Measurements from ENCODE around the gene BTD.
"Not testable (repeated sequence)": the region's sequence is repeated elsewhere in the genome, so short reads cannot be mapped to it uniquely, and the experiment has no call there.

The BTD gene

DNA sequence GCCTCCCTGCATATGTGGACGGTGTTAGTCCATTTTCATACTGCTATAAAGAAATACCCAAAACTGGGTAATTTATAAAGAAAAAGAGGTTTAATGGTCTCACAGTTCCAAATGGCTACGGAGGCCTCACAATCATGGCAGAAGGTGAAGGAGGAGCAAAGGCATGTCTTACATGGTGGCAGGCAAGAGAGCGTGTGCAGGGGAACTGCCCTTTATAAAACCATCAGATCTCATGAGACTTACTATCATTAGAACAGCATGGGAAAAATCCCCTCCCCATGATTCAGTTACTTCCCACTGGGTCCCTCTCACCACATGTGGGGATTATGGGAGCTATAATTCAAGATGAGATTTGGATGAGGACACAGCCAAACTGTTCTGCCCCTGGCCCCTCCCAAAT is 1.3 kb downstream of the BTD start:
- DNase-seq (ENCODE audit: low read depth in 2 of 2), result not testable (repeated sequence)

DNA sequence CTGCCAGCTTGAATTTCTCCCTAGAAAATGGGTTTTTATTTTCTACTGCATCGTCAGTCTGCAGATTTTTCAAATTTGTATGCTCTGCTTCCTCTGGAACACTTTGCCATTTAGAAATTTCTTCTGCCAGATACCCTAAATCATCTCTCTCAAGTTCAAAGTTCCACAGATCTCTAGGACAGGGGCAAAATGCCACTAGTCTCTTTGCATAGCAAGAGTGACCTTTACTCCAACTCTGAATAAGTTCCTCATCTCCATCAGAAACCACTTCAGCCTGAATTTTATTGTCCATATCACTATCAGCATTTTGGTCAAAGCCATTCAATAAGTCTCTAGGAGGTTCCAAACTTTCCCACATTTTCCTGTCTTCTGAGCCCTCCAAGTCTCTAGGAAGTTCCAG is 3.0 kb downstream of the BTD start:
- DNase-seq (ENCODE audit: low read depth in 2 of 2), result not testable (repeated sequence)

DNA sequence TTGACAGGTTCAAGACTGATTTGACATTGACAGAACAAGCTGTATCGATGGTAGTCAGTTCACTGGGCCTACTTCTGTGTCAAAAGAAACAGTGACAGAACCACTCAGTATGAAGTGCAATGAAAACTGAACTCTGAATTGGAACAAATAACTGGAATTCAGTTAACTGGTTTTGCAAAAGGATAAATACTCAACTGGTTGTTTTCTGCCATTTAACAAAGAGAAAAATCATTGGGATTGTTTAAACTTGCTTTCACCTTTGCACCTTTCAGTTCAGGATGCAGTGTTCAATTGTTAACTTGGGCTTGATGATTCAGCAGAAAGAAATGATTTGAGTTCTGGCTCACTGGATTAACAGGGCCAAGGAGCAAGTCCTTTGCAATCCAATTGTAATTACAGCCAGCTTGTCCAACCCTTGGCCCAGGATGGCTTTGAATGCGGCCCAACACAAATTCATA is 4.9 kb downstream of the BTD start:
- no peak for DNase-seq (ENCODE audit: low read depth in 2 of 2)

DNA sequence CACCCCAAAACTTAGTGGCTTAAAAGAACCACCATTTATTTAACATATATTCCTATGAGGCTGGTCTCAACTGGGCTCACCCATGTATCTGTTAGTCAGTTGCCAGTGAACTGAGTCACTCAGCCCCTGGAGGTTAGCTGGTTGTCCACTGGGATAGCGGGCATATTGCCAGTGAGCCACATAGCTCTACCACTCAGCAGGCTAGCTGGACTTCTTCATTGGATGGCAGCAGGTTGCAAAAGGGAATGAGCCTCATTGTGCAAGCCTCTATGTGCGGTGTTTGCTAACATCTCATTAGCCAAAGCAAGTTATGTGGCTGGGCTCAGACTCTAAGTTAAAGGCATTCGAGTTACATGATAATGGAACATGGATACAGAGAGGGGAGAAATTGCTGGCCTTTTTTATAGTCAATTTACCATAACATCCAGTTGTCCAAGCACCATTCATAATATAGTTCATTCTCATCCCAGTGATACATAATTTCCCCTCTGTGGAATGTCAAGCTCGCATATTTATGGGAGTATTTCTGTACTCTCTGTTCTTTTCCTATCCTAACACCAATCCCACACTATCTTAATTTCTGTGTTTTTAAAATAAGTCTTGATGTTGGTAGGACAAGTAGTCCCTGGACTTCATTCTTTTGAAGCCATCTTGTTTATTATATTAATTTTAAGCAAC is 8.7 kb downstream of the BTD start:
- no peak for DNase-seq (ENCODE audit: low read depth in 2 of 2)

DNA sequence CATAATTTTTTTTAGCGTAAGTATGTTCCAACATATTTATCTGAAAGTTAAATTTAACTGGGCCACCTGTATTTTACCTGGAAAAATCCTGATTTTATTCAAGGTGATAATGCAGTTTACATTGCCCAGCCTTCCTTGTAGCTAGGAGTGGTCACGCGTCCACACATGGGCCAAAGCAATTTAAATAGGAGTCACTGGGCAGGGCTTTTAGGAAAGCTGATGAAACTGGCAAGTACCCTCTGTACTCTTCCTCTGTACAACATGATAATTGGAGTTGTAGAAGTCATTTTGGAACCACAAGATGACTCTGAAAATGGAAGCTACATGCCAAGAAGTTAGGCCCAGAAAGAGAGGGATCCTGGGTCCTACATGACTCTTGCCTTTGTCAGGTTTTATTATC is 9.5 kb downstream of the BTD start:
- no peak for DNase-seq (ENCODE audit: low read depth in 2 of 2)

DNA sequence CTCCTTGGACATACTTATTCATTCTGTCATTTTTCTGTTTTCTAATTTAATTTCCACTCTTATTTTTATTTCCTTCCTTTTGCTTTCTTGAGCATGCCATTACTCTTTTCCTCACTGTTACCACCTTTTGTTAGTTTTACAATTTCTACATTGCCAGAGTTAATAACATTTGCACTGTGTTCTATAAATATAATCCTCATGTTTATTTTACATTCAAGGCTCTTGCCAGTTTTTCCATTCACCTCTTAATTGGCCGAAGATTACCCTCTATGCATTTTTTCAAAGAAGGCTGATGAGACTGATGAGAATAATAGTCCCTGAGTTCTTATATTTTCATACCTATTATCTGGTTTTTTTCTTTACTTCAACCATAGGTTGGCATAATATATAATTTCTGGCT is 10.5 kb downstream of the BTD start:
- no peak for DNase-seq (ENCODE audit: low read depth in 2 of 2)

DNA sequence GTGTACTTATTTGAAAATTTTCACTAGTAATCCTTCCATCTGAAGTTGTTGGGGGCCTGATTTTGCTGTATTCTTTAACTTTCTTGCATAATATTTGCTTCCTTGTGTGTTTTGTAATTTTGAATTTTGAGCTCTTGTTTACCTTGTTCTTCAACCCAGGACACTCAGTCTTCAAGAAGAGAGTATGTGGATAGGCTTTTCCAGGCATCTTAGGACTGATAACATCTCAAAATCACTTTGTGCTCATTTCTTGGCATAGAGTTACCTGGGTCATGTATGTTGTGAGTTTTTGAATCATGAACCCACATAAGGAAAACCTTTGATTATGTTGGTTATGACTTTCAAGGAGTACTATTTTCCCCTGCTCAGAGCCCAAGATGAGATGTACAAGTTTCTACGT is 13.4 kb downstream of the BTD start:
- no peak for DNase-seq (ENCODE audit: low read depth in 2 of 2)

DNA sequence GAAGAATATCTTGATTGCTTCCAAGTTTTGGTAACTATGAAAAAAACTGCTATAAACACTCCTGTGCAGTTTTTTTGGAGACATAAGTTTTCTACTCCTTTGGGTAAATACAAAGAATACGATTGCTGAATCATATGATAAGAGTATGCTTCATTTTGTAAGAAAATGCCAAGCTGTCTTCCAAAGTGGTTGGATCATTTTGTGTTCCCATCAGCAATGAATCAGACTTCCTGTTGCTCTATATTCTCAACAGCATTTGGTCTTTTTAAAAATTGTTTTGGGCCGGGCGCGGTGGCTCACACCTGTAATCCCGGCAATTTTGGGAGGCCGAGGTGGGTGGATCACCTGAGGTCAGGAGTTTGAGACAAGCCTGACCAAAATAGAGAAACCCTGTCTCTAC is 14.5 kb downstream of the BTD start:
- DNase-seq (ENCODE audit: low read depth in 2 of 2), result no peak

DNA sequence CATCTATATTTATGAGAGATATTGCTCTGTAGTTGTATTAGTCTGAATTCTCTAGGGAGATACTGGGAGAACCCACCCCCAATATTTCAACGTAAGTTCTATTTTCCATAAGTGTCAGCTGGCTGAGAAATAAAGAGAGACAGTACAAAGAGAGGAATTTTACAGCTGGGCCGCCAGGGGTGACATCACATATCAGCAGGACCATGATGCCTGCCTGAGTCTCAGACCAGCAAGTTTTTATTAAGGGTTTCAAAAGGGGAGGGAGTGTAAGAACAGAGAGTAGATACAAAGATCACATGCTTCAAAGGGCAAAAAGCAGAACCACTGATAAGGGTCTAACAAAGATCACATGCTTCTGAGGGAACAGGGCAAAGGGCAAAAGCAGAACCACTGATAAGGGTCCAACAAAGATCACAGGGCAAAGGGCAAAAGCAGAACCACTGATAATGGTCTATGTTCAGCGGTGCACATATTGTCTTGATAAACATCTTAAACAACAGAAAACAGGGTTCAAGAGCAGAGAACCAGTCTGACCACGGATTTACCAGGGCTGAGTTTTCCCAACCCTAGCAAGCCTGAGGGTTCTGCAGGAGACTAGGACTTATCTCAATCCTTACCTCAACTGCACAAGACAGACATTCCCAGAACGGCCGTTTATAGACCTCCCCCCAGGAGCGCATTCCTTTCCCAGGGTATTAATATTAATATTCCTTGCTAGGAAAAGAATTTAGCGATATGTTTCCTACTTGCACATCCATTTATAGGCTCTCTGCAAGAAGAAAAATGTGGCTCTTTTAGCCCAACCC is 18.3 kb downstream of the BTD start:
- DNase-seq (ENCODE audit: low read depth in 2 of 2), result not testable (repeated sequence)

DNA sequence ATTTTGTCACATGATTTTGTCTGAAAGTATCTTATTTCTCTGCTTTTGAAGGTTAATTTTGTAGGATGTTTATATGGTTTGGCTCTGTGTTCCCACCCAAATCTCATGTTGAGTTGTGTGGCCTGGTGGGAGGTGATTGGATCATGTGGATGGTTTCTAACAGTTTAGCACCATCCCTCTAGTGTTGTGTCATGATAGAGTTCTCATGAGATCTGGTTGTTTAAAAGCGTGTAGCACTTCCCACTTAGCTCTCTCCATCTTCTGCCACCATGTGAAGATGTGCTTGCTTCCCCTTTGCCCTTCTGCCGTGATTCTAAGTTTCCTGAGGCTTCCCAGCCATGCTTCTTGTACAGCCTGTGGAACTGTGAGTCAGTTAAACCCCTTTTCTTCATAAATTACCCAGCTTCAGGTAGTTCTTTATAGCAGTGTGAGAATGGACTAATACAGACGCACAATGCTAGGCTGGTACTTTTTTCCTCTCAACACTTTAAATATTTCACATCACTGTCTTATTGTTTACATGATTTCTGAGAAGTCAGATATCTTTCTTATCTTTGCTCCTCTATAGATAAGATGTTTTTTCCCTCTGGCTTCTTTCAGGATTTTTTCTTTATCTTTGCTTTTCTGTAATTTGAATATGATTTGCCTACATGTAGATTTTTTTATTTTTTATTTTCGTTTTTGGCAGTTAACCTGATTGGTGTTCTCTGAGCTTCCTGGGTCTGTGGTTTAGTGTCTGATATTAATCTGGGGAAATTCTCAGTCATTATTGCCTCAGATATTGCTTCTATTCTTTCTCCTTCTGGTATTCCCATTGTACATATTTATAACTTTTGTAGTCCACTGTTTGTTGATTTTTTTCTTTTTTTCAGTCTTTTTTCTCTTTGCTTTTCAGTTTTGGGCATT is 22.2 kb downstream of the BTD start:
- no peak for DNase-seq (ENCODE audit: low read depth in 2 of 2)

DNA sequence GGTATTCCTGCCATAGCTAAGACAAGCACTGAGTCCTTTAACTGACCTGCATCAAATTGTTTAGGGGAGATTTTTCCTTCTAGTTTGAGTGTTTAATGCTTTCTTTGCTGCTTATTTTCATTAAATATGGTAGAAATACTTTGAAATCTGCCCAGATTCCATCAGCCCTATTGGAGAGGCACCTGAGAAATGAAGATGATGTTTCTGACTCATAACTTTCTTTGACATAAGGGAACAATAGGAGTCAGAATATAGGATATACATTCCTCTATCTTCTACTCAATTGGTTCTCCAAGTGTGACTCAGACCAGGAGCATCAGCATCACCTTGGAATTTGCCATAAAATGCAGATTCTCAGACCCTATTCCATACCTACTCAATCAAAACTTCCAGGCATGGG is 27.4 kb downstream of the BTD start:
- no peak for DNase-seq (ENCODE audit: low read depth in 2 of 2)

DNA sequence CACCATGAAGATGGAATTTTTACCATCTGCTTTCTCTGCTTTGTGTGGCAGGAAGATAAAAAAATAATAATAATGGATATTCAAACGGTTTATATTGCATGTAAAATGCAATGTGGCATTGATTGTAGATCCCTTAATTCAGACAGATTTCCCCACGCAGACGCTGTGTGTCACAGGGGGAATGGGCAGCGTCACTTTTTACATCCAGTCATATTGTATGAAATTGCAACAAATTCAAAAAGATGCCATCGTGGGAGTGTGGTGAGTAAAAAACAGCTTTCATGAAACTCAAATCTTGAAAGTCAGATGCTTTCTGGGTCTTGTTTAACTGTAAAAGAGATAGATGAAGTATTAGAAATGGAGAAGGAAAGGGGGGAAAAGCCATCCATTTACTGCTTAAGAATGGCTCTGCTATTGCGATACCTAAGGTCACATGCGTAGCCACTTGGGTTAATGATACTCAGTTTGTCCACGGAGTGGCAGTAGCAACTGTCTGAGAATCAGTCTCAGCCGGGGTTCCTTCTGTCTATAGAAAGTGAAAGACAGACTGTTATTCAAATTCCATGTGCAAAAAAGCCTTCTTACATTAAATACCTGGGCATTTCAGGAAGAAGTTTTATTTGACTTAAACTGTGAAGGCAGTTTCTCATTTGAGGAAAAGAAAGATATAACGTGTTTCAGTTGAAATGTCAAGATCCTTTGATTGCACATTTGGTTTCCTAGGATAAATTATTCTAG is 28.5 kb downstream of the BTD start:
- peak; percentile 66 for DNase-seq (ENCODE audit: low read depth in 2 of 2)

DNA sequence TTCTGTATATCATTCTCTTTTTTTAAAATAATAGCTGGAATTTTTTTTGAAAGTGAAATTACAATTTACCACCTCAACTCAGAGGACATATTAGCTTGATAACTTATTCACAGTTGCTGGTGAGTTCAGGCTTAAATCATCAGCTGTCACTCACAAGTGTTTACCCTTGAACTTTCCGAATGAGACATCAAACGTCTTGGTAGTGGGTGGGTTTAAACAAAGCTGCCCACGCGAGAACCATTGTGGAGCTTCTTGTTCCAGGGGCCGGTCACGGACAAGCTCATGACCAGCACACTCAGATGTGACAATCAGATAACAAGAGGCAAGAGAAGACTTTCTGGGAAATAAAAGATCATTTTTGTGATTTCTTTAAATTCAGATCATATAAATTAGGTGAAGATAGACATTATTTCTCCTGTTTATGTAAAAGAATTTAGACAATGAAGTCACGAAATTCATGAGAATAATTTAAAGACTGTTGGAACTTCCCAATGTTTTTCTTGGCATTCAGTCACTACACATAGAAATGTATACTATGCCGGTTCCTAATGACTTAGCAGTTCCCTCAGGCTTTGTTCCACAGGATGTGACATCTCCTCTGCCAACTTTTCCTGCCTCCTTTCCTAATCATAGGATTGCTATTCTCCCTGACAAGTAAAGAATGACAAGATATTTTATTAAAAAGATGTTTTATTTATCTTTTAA is 29.3 kb downstream of the BTD start:
- DNase-seq (ENCODE audit: low read depth in 2 of 2), result peak; percentile 68 to 70

DNA sequence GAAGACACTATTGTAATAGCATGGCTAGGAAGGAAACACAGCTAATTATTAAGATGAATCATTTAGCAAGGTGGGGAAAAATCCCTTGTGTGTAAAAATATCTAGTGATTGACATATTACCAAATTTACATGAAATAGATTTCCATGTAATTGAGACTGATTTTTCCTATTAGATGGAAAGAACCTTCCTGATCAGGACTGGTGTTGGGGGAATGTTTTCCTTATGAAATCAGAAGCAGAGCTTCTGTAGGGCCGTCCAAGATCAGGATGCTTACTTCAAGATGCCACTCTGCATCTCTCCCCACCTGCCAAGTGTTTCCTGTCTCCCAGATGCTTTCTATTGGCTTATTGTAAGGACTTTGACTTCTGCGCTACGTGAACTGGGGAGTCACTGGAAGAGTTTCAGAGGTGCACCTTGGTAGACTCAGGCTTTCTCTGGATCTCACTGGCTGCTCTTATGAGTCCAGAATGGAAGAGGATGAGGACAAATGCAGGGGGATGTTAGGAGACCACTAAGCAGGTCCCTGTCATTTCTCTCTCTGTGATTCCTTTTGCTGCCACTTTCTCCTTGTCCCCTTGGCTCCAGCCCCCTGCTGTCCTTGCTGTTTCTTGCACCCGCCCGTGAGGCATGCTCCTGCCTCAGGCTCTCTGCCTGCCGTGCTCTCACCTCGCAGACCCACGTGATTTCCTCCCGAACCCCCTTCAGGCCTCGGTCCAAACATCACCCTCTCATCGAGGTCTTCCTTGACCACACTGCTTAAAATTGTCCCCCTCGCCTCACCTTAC is 30.1 kb downstream of the BTD start:
- DNase-seq (ENCODE audit: low read depth in 2 of 2), result no peak

DNA sequence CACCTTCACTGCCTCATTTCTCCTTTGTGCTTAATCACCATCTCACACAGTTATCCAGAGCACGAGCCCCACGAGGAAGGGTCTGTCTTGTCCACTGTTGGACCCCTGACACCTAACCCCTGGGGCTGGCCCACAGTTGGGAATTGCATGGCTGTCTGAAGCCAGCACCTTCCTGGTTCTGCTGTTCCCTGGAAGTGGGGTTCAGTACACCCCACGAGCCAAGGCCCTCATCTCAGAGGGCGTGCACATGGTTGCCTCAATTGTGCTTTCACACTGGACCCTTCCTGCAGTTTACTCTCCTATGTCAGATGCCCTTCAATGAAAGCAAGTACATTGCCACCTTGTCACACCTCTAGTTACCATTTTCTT is 30.7 kb downstream of the BTD start:
- DNase-seq (ENCODE audit: low read depth in 2 of 2), result no peak

DNA sequence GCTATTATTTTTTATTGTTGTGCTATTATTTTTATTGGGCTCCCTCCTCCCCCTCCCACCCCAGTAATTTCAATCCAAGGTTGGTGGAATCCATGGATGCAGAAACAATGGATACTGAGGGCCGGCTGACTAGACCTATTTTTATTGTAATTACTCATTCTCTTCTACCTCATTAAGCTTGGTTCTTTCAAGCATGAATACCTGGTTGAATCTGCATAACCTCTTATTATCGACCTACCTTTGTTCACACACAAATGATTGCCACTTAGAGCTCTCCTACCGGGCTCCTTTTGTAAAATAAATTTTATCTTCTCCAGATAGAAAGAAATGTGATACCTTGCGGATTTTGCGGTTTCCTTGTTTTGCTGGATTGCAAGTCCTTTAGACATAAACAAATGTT is 31.6 kb downstream of the BTD start:
- no peak for DNase-seq (ENCODE audit: low read depth in 2 of 2)

DNA sequence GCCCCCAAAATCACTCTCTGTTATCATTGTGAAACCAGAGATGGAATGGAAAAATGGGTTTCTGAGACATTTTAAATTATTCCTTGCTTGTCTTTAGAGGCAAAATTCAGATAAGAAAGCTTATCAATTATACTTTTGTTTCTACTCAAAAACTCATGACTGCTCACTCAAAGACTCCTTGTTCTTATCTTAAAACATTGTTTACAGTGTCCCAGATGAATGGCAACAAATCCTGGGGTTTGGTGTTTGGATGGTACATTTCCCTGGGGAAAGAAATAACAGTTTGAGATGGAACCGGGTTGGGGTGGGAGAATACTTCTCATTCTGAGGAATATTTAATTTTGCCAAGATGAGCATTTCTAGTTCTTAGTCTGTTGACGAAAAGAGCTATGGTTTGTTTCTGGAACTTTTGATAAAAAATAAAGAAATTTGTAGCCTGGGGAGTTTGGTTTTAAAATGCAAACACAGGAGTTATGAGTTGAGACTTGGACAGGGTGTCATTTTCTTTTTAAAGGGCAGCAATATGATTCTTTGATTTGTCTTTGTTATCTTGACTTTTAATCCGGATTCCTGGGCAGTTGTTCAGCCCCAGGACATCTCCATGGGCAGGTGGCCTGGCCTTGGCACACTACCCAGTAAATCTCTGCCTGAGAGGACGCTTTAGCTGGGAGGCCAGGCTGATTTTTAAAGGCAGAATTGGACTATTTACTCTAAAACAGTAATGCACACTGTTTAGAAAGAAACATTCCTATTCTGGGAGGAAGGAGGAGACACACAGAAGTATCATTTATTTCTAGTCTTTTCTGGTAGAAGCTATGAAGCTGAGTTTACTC is 32.4 kb downstream of the BTD start:
- DNase-seq (ENCODE audit: low read depth in 2 of 2), result no peak

DNA sequence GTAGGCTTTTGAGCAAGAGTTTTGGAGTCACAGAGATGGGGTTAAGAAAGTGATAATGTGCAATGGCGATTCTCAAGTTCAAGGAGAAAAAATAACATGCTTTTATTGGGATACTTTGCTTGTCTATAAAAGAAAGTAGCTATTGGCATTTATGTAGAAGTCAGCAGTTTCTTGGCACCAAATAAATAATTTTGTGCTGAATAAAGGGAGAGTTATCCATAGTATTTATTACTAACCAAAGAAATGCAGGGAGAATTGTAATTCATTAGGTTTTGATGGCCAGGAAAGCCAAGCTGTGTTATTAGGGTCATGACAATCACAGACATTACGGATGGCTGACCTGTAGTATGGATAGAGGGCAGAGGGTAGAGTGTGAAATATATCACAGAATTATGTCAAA is 33.1 kb downstream of the BTD start:
- no peak for DNase-seq (ENCODE audit: low read depth in 2 of 2)

DNA sequence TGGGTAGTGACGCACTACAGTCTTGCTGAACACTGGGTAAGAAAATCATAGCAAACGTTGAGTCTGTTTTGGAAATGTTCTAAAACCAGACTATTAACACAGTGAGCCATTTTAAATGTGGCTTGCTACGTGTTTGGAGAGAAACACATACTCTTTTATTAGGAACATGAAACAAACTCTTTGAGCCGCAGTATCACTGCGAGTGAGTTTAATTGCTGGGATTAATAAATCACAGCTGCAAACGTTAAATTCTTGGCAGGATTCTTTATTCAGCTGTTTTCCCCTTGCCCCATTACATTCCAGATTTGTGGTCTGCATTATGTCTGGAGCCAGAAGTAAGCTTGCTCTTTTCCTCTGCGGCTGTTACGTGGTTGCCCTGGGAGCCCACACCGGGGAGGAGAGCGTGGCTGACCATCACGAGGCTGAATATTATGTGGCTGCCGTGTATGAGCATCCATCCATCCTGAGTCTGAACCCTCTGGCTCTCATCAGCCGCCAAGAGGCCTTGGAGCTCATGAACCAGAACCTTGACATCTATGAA is 33.6 kb downstream of the BTD start:
- DNase-seq (ENCODE audit: low read depth in 2 of 2), result peak; percentile 90 to 93
